ENCODE data around the gene TSPYL1.

Gene TSPYL1

DNA sequence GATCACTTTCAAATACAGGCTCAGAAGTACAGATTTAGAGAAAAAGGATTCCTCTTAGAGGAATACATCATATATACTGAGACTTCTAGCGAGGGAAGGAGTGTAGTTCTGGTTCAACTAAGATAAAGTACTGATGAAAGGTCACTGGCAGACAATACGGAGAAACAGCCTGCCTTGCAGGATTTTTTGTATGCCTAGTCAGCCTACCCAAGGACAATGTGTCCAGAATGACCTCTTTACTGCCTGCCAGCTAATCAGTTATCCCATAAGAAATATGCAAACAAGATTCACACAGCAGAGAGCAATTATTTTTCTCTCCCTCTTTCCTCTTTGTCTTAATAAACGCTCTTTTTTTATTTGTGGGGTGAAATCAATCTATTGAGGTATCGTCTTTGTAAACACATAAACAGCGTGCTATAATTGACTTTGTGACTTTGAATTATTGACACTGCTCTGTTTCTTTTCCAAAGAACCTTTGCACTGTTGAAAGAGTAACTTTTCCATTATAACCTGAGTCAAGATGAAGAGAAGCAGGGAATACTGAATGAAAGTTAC lies 24.4 kb downstream of the TSPYL1 start:
- no peak for DNase-seq

DNA sequence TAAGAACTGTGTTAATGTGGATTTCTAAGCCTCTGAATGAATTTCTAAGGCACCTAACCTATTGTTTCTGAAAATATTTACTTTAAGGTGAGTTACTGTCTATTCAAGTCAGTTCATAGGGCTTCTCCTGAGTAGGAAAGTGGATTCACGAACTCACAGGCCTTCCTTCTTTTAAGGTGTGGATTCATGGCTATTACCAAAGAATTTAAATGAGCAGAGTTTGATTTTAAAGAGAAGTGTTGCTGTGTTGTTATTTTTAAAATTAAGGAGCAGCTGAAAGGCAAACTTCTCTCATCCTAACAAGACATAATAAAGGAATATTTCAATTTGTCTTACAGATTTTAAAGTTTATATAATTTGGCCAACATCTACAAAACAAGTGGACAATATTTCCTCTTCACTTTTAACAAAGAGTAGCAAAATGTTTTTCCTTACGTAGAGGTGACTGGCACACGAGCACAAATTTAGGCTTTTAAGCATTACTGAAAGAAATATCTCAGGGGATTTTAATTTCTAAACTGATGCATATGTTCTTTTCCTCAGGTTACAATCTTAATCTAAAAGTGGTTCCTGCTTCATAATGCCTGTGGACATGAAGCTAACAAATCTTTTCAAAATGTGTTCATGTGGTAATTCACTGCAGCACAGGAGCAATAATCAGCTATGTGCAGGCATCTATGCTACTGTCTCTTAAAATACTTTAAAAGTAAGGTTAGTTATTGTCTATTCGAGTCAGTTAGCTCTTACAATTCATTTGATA lies 25.3 kb downstream of the TSPYL1 start:
- DNase-seq: no peak

DNA sequence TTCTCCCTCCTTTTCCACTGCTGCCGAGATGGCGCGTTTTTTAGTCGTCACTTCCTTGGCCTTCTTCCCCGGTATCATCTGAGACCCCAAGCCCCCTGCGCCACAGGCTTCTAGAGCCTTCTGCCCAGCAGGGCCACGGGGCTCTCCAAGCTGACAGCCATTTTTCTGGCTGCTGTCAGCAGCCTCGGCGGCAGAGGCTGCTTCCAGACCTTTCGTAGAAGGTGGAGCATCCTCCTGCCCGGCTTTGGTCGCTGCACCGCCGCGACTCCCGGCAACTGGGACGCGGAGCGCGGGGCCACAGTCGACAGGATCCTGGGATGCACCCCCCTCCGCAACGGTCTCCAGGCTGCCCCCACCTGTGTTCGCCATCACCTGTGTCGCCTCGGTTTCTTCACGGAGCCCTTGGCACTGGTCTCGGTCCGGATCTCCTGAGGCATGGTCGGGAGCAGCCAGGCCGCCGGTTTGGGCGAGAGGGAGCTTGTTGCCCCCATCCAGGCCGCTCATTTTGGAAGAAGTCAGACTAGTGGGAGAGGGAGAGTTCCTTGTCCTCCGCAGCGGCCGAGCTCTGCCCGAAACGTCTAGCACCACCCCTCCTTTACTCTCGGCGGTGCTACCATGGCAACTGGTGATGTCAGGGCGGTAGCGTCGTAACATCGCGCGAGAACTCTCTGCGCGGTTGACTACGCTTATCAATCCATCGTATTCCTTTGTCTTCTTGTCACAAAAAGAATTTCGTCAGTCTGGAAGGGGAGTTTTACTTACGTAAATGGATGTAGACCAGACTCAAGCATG lies 26.0 kb downstream of the TSPYL1 start, which contains the start of gene TSPYL4:
Gene TSPYL4 (minus strand): TSS at position 571 of the 792 bp plus-strand sequence. CDS start 67 bp downstream, at position 504.
- peak; percentile 95 for DNase-seq

DNA sequence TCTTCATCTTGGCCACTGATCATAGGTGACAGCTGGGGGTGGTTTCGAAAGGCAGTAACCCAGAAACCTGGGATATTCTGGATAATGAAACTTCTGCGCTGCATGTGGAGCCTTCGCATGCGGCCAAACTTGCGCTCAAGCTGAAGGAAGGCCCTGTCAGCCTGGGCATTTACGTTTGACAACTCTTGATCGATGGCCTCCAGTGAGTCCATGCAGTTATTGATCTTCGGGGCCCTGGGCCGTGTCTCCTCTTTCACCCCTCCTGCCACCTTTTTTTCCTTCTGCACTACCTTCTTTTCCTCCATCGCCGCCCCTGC lies 26.6 kb downstream of the TSPYL1 start:
- no peak for DNase-seq

DNA sequence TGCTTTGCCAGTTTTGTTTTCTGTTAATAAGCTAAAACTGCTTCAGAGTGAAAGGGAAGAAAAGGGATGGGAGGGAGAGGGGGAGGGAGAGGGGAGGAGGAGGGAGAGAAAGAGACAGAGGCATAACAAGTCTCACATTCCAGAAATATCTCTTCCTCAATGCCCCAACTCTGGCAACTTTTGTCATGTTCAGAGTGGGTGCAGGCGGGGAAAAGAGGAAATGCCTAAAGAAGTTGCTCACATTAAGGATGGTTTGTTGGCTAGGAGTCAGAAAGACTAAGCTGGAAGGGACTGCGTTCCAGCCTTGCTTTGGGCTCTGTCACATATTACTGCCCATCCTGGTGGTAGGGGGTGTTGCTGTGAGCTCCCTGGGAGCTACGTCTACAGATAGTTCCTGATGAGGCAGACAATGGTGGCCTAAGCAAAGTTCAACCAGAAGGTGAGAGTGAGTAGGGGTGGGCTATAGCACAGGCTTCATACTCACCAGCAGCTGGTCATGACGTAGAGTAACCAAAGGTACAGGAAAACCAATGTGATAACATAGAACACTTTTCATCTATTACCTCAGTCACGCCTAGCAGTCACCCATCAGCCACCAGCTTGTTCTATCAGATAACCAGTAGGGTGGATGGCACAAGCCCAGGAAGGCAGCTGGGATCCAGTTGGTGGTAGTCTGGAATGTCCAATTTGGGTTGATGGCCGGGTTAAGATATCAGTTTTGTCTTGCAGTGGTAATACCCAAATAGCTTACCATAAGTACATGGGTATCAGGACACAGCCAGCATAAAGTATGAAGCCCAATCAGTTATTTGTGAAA lies 28.0 kb downstream of the TSPYL1 start:
- DNase-seq: no peak

DNA sequence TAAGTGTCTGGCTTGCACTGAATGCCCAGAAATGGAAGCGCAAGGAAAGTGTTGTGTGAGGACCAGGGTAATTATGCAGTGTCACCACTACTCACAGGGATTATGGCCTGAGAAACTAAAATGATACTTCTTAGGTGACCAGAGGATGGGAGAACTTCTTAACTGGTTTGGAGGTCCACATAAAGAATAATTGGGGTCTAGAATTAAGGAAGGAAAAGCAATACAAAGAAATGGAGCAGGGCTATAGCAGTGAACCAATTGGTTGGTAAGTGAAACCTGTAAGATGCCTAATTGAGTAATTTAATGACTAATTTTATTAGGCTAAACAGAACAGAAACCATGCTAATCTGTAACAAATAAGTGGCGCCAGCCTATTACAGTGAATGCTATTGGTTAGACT lies 31.2 kb downstream of the TSPYL1 start:
- DNase-seq: no peak

DNA sequence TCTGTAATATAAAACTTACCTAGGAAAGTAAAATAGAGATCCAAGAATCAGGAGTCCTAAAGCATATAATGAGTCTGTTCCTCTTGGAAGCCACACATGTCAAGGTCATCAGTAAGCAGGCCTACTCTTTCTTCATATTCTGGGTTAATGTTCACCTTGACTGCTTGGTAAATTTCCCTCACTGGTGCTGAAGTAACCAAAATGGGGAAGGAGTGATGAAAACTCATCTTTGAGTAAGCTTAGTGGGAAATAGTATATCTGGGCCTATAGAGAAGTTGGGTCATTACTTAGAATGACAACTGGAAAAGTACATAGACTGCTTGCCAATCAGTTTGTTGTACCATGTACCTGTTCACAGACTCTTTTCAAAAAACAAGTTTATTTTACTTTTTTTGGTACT lies 32.4 kb downstream of the TSPYL1 start:
- no peak for DNase-seq

DNA sequence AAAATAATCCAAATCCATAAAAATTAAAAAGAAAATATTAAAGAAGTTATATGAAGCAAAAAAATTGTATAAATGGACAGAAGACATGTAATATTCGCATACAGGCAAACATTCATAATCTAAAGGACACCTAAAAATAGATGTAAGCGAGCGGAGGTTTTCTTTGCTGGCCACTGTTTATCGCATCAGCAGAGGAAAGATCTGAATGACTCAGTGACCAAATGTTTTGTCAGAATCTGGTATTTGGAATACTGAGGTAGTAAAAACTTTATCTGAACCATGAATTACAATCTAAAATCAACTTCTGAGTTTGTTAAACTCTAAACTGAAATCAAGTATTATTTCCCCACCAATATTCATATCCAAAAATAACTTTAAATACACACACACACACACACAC lies 33.6 kb downstream of the TSPYL1 start:
- no peak for DNase-seq

DNA sequence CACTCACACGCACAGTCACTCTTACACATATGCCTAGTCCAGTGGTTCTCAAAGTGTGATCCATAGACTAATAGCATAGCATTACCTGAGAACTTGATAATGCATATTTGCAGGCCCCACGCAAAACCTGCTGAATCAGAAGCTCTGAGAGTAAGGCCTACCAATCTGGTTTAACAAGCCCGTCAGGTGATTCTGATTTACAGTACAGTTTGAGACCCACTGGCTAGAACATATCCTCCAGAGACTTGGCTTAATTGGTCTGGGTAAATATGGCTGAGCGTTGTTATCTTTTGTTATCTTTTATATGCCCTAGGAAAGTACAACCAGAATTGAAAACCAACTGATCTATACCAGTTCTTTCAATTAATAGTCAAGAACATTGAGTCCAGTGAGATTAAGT lies 35.4 kb downstream of the TSPYL1 start:
- no peak for DNase-seq

DNA sequence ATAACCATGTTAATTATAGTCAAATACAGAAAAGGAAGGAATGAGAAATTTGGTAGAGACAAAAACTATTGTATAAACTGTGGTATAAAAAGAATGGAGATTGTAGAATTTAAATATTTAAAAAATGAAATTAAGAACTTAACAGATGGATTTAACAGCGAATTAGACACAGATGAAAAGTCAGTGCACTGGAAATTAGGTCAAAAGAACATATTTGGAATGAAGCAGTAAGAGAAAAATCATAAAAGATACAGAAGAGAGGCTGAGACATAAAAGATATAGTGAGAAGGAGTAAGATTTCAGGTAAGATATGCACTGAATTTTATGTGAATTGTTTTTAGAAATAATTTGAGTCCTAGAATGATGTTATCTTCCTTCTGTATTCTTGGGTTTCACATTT lies 39.9 kb downstream of the TSPYL1 start:
- no peak for DNase-seq

DNA sequence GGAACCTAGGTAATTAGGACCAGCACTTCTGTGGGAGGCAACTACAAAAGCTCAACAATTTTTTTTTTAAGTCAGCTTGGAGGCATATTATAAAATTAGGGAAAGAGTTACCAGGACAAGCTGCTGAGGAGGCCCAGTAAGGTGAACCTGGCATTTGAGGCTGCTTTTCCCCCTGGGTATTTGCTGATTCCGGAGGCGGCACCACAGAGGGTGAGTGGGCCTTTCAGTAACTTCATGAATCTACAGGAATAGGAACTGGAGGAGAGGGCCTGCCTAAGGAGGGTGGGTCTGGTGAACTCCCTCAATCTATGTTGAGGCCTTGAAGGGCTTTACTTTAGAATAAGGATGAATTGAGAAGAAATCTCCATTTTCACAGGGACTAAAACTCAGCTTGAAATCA lies 40.5 kb downstream of the TSPYL1 start:
- no peak for DNase-seq

DNA sequence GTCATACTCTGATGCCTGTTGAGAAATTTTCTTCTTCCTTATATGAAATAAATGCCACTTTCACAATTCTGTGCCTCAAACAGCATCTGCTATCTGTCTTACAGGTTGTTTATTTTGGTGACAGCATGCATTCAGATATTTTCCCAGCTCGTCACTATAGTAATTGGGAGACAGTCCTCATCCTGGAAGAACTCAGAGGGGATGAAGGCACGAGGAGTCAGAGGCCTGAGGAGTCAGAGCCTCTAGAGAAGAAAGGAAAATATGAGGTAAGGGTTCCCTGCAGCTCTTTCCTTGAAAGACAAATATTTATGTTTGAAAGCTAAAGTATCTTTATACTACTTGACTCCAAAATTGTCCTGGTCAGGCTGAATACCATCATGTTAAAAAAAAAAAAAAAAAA lies 41.6 kb downstream of the TSPYL1 start:
- no peak for DNase-seq

DNA sequence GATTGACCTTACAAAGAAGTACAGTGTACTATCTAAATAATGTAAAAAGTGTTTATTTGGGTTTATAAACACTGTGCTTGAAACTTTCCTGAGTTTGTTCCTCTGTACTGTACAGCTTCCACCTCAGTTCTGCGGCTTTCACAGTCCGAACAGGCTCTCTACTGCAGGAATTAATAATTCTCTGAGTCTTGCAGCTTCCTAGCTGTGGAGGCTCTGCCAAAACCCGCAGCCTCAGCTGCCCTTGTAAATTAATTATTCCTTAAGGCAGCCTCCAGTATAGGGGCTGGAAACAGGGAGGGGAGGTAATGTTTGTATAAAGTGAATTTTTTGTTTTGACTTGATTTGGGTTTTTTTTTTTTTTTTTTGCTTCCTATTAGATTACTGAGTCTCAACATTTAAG lies 45.0 kb downstream of the TSPYL1 start:
- DNase-seq: no peak

DNA sequence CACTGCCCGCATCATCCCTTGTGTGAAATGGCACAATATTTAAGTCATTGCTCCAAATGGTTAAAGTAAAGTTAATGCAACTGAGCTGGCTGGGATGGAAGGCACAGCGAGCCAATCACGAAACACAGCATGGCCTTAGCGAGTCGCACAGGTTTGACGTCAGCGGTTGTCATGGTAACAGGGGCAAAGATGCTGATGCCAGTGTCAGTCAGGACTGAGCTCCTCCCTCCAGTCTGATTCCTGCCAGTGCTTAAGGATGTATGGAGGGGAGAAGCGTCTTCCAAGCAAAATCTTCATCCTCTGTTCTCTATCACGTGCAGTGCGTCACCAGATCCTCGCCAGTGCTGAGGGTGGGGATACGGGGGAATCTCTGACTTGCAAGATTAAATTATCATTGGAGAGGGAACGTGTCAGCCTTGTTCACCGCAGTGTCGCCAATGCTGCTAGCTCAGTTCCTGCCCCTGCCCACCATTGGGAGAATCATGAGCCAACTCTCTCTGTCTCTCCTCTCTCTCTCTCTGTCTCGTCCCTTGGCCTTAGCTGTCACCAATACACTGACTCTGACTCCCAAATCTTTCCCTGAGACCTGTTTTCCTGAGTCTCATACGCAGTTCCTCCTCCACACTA lies 50.3 kb downstream of the TSPYL1 start:
- no peak for DNase-seq

All from CD4-positive, alpha-beta T cell treated with Interleukin-1 beta for 1 hour (primary cell).